Colon (tissue), 2 donors: ENCODE data around the gene ZMYM3.

Experiments used
- FAIRE-seq: peaks from 2 replicates; lab custom pipeline; 2012; peaks lifted over from hg19 to GRCh38; lab: Jason Lieb, UNC
- donor health status: control.
- donor health status: control.

The ZMYM3 gene

GRCh38 chrX:71253253-71254091 is 468 bp downstream of the ZMYM3 start:
- no peak for FAIRE-seq

GRCh38 chrX:71252221-71252620 is 1.7 kb downstream of the ZMYM3 start:
- no peak for FAIRE-seq

- no peak for FAIRE-seq
These were observed 2.4 kb downstream of the ZMYM3 start for GRCh38 chrX:71251466-71251973.

GRCh38 chrX:71250841-71251240 is 3.1 kb downstream of the ZMYM3 start:
- FAIRE-seq: no peak

- FAIRE-seq: no peak
These were observed 8.8 kb downstream of the ZMYM3 start for GRCh38 chrX:71245159-71245558.

GRCh38 chrX:71244359-71245128 is 9.4 kb downstream of the ZMYM3 start:
- FAIRE-seq: no peak

GRCh38 chrX:71241301-71241700 is 12.6 kb downstream of the ZMYM3 start:
- FAIRE-seq: no peak

GRCh38 chrX:71239781-71240180 is 14.2 kb downstream of the ZMYM3 start:
- no peak for FAIRE-seq

GRCh38 chrX:71236836-71237235 is 17.1 kb downstream of the ZMYM3 start:
- FAIRE-seq: no peak

- no peak for FAIRE-seq
These were observed 18.5 kb downstream of the ZMYM3 start for GRCh38 chrX:71235482-71235881.

GRCh38 chrX:71228063-71228642 is 25.8 kb downstream of the ZMYM3 start:
- no peak for FAIRE-seq

- FAIRE-seq: no peak
These were observed 26.4 kb downstream of the ZMYM3 start for GRCh38 chrX:71227370-71228062.

- no peak for FAIRE-seq
These were observed 28.3 kb downstream of the ZMYM3 start for GRCh38 chrX:71225676-71226075.

GRCh38 chrX:71225009-71225408 is 28.9 kb downstream of the ZMYM3 start:
- no peak for FAIRE-seq

- FAIRE-seq: no peak
These were observed 29.7 kb downstream of the ZMYM3 start for GRCh38 chrX:71224098-71224708.

- no peak for FAIRE-seq
These were observed 31.0 kb downstream of the ZMYM3 start, which contains the start of gene GJB1 for GRCh38 chrX:71222929-71223328. GJB1 (plus strand) TSS chrX:71223224; CDS start chrX:71223708, 484 bp downstream.

- no peak for FAIRE-seq
These were observed 32.8 kb downstream of the ZMYM3 start for GRCh38 chrX:71221145-71221544.

- no peak for FAIRE-seq
These were observed 36.6 kb downstream of the ZMYM3 start for GRCh38 chrX:71217298-71217697.

GRCh38 chrX:71216485-71216884 is 37.5 kb downstream of the ZMYM3 start:
- no peak for FAIRE-seq

GRCh38 chrX:71215338-71215912 is 38.5 kb downstream of the ZMYM3 start:
- no peak for FAIRE-seq

- FAIRE-seq: no peak
These were observed 39.2 kb downstream of the ZMYM3 start for GRCh38 chrX:71214604-71215337.
